ENCODE data around the gene GDF3.

DNA sequence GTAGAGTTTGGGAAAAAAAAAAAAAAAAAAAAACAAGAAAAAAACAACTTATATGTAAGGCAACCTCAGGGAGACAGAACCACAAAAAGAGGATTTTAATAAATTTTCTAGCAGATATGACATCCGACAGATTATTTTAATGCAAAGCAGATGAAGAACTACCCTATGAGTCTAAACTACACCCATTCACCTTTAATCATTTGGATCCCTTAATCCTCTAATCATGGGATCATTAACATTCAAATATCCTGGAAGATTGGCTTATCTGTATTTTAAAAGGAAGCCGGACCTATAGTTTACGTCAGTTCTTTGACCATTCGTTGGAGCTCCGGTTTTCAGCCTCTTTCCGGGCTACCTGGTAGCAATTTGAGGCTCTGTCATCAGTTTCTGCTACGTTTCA is 15.6 kb upstream of the GDF3 start, which contains the start of gene DPPA3:
- TF ChIP-seq TCF7L2 (IDR thresholded peaks at IDR 0.05; ENCODE audit: borderline replicate concordance, extremely low read depth, insufficient read depth, insufficient read length) (no peak), POLR2AphosphoS5 (IDR thresholded peaks at IDR 0.05; ENCODE audit: low read depth, low read length) (no peak), SIN3A (IDR thresholded peaks at IDR 0.05; ENCODE audit: low read depth) (no peak), POLR2A (IDR thresholded peaks at IDR 0.05; ENCODE audit: borderline replicate concordance, extremely low read depth, insufficient read depth, insufficient read length) (no peak), SRF (IDR thresholded peaks at IDR 0.05; ENCODE audit: low read depth) (no peak), CEBPB (IDR thresholded peaks at IDR 0.05; ENCODE audit: low read depth) (no peak)
- TF ChIP-seq, protein P1, sequence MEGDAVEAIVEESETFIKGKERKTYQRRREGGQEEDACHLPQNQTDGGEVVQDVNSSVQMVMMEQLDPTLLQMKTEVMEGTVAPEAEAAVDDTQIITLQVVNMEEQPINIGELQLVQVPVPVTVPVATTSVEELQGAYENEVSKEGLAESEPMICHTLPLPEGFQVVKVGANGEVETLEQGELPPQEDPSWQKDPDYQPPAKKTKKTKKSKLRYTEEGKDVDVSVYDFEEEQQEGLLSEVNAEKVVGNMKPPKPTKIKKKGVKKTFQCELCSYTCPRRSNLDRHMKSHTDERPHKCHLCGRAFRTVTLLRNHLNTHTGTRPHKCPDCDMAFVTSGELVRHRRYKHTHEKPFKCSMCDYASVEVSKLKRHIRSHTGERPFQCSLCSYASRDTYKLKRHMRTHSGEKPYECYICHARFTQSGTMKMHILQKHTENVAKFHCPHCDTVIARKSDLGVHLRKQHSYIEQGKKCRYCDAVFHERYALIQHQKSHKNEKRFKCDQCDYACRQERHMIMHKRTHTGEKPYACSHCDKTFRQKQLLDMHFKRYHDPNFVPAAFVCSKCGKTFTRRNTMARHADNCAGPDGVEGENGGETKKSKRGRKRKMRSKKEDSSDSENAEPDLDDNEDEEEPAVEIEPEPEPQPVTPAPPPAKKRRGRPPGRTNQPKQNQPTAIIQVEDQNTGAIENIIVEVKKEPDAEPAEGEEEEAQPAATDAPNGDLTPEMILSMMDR (IDR thresholded peaks at IDR 0.05 in 2 of 3, conservative IDR thresholded peaks at IDR 0.05 in 1 of 3; ENCODE audit: borderline replicate concordance in 1 of 3, insufficient read depth in 1 of 3, low read depth in 2 of 3, low read length in 2 of 3), result no peak
